Type B pancreatic cell (in vitro differentiated cells): ENCODE measurements around the gene ACADVL. TPM values are rescaled to one million over a fixed set of nuclear protein-coding genes. Genes with fewer than 3 reads are reported as not detected.

Experiments
- DNase-seq: peaks from one replicate; pipeline ENCODE4 v3.0.0; 2021; ENCODE audit warnings: mixed read lengths; ENCODE audit not compliant: unreplicated experiment; ENCODE audit errors: extremely low spot score
- H3K27ac Mint-ChIP-seq: 2 replicates; pipeline ENCODE4 v1.8.0; 2021; ENCODE audit warnings: mild to moderate bottlenecking, mixed read lengths
- H3K27me3 Mint-ChIP-seq: 2 replicates; pipeline ENCODE4 v1.8.0; 2021; ENCODE audit warnings: mixed read lengths
- H3K36me3 Mint-ChIP-seq: 2 replicates; pipeline ENCODE4 v1.8.0; 2021; ENCODE audit warnings: mixed read lengths
- H3K4me1 Mint-ChIP-seq: one replicate; pipeline ENCODE4 v1.8.0; 2021; ENCODE audit warnings: mixed read lengths; ENCODE audit not compliant: unreplicated experiment
- H3K4me3 Mint-ChIP-seq: 2 replicates; pipeline ENCODE4 v1.8.0; 2021; ENCODE audit warnings: mild to moderate bottlenecking, mixed read lengths
- H3K9me3 Mint-ChIP-seq: 2 replicates; pipeline ENCODE4 v1.8.0; 2021; ENCODE audit warnings: mixed read lengths
- CTCF ChIP-seq: fragments of 200-600 bp; sonication (generic); conservative IDR thresholded peaks from 2 replicates; pipeline ENCODE4 v1.5.0; 2021; ENCODE audit warnings: antibody characterized with exemption, mild to moderate bottlenecking
- total RNA-seq: library from RNA; stranded (reverse); gene quantifications from 2 replicates; pipeline ENCODE4 v1.2.1, GENCODE V29; 2021; ENCODE audit warnings: low replicate concordance

Gene ACADVL
- total RNA-seq, 1 donor from 2014 or later = 617 TPM

GRCh38 chr17:7237761-7238419 lies 18.2 kb downstream of the ACADVL start:
- DNase-seq = no peak
- Mint-ChIP-seq H3K4me3 (peak overlapping the region; percentile 98), H3K27me3 (peaks cover 4% of the 10 kb centered on the region), H3K27ac (peak overlapping the region; percentile 77), H3K36me3 (peaks cover 27% of the 10 kb centered on the region), H3K4me1 (peaks cover 40% of the 10 kb centered on the region), H3K9me3 (no peaks in the 10 kb centered on the region)
- no peak for TF ChIP-seq CTCF

- Mint-ChIP-seq H3K27me3 (peaks cover 4% of the 10 kb centered on the region), H3K27ac (peak overlapping the region; percentile 97), H3K4me3 (peak overlapping the region; percentile 98), H3K4me1 (peaks cover 38% of the 10 kb centered on the region), H3K9me3 (no peaks in the 10 kb centered on the region), H3K36me3 (peaks cover 27% of the 10 kb centered on the region)
- no peak for DNase-seq
- no peak for TF ChIP-seq CTCF
These were observed 18.8 kb downstream of the ACADVL start for GRCh38 chr17:7238420-7239090.

GRCh38 chr17:7239091-7240027 lies 19.6 kb downstream of the ACADVL start, which contains the start of gene PHF23:
Gene PHF23, minus strand, starts transcription at chr17:7239457. Its CDS starts 178 bp downstream, at chr17:7239279.
- peaks cover 4% of the 10 kb centered on the region for H3K27me3 Mint-ChIP-seq
- no peaks in the 10 kb centered on the region for H3K9me3 Mint-ChIP-seq
- peaks cover 28% of the 10 kb centered on the region for H3K36me3 Mint-ChIP-seq
- H3K4me3 Mint-ChIP-seq = peak within 1 kb of the TSS; percentile 98
- peaks cover 35% of the 10 kb centered on the region for H3K4me1 Mint-ChIP-seq
- peak; percentile 98 for DNase-seq
- TF ChIP-seq CTCF = no peak
- peak within 1 kb of the TSS; percentile 97 for H3K27ac Mint-ChIP-seq

- peak overlapping the region; percentile 97 for H3K27ac Mint-ChIP-seq
- peaks cover 30% of the 10 kb centered on the region for H3K4me1 Mint-ChIP-seq
- H3K4me3 Mint-ChIP-seq = peak overlapping the region; percentile 98
- no peak for DNase-seq
- no peak for TF ChIP-seq CTCF
- peaks cover 4% of the 10 kb centered on the region for H3K27me3 Mint-ChIP-seq
- peaks cover 25% of the 10 kb centered on the region for H3K36me3 Mint-ChIP-seq
- H3K9me3 Mint-ChIP-seq = no peaks in the 10 kb centered on the region
These were observed 20.6 kb downstream of the ACADVL start for GRCh38 chr17:7240375-7240774.

GRCh38 chr17:7241090-7241733 lies 21.5 kb downstream of the ACADVL start:
- no peak for TF ChIP-seq CTCF
- no peak for DNase-seq
- Mint-ChIP-seq H3K27ac (peak overlapping the region; percentile 97), H3K27me3 (peaks cover 4% of the 10 kb centered on the region), H3K4me3 (peak overlapping the region; percentile 98), H3K9me3 (no peaks in the 10 kb centered on the region), H3K4me1 (peaks cover 31% of the 10 kb centered on the region), H3K36me3 (peaks cover 29% of the 10 kb centered on the region)
